Amygdala (tissue), 56 donors: ENCODE measurements around the gene C16orf74.

Source experiments
- DNase-seq, 56 donors: peaks; one replicate each; lab custom pipeline; 2025; lab: John Stamatoyannopoulos, UW

Gene C16orf74

DNA sequence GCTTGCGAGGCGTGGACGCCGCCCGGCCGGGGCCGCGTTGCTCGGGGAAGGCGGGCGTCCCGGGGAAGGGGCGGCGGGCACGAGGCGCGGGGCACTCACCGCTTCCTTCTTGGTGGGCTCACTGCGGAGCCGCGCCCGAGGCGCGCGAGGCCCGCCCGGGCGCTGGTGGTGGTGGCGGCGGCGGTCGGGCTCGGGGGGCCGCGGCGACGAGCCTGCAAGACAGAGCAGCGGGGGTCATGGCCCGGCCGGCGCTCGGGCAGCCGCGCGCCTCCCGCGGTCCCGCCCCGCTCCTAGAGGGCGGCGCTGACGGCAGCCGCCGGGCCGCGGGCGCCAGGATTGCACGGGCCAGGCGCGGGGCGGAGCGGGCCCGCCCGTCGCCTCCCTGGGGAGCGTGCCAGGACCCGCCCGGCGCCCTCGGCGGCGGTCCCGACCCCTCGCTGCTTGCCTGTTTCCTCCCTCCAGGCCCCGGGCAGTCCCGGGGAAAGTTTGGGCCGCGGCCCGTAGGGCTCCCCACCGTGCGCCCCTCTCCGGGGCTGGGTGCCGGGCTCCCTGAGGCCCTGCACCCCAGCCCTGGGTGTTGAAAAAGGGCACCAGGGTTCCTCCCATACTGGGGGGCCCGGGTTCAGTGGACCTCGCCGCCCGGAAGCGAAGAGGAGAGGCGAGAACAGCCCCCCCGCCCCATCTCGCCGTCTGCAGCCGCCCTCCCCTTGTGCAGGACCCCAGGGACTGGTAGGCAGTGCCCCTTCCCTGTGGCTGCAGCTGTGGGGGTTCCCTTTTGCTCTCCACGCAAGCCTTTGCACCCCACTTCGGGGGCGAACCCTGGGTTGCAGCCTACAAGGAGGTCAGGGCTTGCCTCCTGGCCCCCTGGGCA, at the start of gene C16orf74:
Gene C16orf74 (minus strand): TSS at position 270 of the 871 bp plus-strand sequence. CDS start 15,879 bp downstream, outside the sequence.
- DNase-seq: peak in 1 of 56 donors; percentile 22

DNA sequence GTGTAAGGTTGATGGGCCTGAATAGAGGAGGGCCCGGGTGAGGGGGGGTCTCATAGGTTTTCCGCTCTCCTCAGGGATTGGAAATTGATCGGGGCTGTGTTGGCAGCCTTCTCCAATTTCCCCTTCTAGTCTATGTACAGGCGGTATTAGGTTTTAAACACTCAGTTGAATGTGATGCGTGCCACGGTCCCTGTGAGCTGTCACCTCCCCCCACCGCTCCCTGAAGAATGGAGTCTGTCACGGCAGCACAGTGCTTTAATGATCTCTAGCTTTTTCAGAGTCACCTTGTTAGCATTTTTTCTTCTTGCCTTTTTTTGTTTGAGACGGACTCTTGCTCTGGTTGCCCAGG, 49.4 kb upstream of the C16orf74 start:
- no peak for DNase-seq

DNA sequence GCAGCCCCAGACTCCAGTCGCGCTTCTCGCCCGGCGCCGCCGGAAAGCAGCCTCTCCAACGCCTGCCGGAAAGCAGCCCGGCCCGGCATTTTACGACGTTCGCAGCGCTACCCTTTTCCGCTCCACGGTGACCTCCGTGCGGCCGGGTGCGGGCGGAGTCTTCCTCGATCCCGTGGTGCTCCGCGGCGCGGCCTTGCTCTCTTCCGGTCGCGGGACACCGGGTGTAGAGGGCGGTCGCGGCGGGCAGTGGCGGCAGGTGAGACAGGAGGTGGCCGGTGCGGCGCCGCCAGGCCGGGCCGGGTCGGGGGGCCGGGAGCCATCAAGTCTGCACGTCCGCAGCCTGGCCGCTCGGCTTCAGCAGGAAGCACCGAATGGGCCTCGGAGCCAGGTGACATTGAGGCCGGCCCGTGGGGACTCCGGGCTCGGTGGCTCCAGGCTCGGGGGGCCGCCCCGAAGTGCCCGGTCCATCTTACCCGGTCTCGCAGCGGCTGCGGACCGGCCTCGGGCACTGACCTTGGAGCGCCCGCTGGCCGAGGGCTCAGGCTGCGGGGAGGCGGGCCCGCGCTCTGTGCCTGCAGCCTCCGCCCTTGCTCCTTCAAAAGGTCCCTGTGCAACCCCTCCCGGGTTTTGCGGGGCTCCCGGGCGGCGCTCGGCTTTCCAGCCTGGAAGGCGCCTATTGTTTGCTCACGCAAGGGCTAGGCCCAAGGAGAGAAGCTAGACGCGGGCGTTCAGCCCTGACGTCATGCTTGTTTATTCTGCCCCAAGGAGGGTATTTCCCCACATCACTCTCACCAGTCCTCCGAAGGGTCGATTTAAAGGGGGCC, 48.8 kb upstream of the C16orf74 start, which contains the start of the genes COX4I1 and EMC8:
Gene COX4I1 (plus strand): TSS at position 199 of the 824 bp plus-strand sequence. CDS start 1,511 bp downstream, outside the sequence.
Gene EMC8 (minus strand): TSS at position 48 of the 824 bp plus-strand sequence. CDS start 249 bp downstream, outside the sequence.
- peak; percentile 55 to 96 (median 88) for DNase-seq

DNA sequence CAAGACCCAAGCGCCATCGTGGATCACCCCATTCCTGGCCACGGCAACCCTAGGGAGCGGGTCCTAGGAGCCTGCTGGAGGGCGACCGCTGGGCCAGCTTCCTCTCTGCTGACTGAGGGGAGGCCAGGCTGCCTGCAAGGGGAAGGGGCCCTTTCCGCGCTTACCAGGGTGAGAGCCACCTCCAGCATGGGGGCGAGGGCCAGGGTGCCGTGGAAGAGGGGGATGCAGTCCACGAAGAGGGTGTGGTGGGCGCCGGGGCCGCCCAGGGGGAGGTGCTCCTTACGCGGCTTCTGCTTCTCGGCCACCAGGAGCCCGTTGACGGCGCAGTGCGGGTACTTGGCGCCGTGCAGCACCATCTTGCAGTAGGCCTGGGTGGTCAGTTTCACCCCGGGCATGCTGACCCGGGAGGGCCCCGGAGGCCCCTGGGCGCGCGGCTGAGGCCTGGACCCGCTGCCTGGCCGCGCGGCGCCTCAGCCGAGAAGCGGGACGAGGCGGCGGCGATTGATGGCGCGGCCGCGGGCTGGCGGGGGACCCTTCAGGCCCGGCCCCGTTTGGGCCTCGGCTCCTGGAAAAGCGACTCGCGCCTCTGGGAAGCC, 48.1 kb upstream of the C16orf74 start:
- peak in 3 of 56 donors; percentile 26 to 45 (median 32) for DNase-seq

DNA sequence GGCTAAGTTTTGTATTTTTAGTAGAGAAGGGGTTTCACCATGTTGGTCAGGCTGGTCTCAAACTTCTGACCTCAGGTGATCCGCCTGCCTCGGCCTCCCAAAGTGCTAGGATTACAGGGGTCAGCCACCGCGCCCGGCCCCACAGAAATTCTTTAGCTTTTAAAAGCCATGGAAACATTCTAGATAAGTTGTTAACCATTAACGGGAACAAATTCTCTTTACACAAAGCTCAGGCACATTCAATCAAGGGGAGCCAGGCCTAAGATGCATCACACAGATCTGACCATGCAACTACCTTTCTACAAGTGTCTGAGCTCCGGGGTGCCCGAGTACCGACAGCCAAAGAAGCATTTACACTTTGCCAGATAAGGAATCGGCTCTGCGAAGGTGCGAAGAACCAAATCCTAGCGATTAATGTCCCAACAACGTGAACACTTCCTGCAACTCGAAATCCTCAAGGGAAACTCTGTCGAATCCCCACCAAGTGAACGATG, 47.4 kb upstream of the C16orf74 start:
- DNase-seq: no peak

DNA sequence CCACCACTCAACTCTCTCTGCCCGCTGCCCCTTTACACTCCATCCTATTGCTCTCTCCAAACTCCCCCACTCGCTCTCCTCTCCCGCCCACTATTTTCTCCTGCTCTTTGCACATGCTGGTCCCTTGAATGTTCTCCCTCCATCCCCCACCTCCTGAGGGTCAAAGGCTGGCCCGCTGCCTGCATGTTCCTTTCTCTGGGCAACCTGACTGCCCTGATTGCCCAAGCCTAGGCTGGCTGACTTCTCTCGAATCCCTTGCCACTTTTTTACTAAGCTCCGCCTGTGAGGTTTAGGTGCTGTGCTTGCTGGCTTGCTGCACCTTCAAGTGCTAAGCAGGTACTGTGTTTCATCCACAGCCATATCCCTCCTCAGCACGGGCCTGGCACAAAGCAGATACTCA, 45.7 kb upstream of the C16orf74 start:
- DNase-seq: no peak

DNA sequence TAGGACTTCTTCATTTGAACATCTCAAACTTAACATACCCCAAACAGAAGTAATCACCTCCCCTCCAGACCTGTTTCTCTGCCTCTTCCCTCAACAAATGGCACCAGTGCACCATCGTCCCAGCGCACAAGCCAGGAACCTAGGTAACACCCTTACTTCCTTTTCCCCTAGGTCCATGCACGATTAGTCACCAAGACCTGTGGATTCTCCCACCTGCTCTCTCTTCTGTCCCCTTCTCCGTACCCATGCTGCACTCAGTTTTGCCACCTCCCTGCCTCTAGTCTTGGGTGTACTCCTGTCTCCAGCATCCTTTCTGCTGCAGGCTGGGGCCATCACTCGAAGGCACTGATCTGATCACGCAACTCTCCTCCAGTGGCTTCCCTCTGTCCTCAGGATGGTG, 45.3 kb upstream of the C16orf74 start:
- DNase-seq: no peak

DNA sequence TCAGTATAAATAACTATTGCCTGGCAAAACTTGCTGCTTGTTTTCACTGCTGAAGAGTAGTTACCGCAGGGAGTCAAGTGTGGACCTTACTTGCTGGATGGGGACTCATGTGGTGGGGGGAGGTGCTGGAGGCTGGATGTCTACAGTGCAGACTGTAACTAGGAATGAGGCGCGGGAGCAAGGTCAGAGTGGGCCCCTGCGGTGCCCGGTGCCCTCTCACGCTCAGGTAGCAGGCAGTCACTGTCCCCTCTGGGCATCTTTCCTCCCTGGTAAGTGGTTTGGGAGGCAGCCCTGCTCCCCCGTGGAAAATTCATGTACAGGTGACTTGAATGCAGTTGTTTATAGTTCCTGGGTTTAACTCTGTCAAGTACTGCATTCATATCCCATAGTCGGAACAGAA, 43.8 kb upstream of the C16orf74 start:
- DNase-seq: no peak

DNA sequence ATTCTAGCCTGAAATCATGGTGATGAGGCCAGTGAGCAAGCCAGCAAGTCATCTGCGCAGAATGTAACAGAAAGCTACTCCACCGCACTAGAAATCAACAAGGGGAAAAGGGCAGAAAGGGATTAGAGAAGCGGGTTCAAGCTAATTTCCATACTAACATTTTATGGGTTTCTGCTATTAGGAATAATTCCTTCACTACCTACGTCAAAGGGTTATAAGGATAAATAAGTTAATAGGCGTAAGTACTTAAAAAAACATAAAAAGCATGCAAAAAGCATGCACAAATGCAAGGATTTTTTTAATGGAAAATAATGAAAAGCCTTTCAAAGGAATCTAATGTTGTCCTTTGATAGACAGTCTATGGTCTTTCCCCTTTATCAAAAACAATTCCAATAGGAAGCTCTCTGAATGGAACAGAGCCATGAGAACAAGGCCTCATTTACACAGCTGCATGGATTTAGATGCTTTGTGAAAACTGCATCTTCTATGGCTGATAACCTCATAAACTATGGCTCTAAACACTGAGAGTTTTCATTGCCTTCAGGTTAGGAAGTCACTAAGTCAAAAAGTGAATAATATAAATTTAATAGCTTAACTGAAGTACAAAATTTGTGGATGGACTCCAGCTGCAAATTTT, 42.9 kb upstream of the C16orf74 start:
- no peak for DNase-seq

DNA sequence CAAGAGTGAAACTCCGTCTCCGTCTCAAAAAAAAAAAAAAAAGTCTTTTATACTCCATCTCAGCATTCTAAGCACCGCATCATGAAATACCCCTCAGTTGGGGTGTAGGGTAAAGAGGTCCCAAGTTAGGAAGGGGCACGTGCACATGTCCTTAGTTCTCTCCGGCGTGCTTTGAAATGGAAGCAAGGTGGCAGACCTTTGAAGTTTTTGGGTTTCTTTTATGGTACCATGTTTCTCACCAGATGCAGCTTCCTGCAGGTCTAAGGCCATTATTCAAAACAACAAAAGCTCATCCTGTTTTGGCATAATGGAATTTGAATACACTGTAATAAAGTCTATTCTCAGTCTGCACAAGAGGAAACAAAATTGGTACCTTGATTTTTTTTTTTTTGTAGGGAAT, 38.9 kb upstream of the C16orf74 start:
- no peak for DNase-seq

DNA sequence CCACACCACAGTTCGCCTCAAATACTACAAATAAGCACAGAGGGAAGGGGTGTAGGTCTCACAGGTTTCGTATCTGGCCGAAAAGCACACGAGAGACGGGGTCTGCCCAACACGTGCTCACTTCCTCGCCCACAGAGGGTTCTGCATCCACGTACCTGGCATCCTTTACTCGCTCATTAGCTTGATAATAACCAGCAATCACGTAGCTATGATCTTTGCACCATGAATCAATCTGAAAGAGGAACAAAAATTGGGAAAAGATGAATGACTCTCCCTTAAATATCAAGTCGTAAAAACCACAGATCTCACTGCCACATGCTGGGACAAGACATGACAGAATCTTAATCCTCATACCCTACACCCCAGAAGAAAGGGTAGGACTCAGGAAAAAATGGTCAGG, 37.9 kb upstream of the C16orf74 start:
- no peak for DNase-seq

DNA sequence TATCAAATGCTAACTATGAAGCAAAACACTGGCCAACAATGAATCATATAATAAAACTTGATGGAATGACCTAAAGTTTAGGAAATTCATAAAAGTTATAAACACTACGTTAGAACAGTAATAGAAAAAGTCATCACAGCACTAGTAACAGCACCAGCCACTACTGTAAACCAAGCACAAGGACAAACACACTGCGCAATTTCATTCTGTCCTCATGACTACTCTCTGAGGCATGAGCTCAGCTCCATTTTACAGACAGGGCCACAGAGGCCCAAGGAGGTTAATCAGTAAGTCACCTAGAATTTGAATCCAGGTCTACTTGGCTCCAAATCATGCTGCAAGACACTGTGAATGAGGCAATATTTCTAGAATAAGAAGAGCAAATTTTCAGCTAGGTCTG, 35.0 kb upstream of the C16orf74 start:
- DNase-seq: no peak

DNA sequence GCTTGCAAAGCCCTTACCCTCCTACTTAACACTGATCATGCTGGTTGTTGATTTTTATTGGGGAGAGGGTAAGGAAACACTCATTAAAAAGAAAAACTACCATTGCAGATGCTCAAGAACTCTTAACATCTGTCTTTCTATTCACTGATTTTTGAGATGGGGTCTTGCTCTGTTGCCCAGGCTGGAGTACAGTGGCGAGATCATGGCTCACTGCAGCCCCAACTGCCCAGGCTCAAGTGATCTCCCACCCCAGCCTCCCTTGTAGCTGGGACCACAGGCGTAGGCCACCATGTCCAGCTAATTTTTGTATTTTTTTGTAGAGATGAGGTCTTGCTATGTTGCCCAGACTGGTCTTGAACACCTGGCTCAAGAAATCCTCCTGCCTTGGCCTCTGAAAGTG, 33.9 kb upstream of the C16orf74 start:
- no peak for DNase-seq

DNA sequence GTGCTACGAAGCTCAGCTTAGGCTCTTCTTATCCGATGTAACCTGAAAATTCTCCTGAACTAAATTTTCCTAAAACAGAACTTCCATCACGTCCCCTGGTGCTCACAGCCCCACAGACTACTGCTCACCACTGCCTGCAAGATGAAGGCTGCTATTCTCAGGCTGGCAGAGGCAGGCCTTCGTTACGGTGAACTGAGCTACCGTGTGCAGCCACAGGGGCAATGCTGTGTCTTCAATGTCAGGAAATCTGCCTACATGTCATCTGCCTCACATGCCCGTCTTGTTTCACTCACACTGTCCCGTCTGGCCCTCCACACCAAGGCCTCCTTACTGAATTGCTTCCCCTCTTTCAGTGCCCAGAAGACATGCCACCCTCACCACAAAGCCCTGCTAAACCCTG, 32.5 kb upstream of the C16orf74 start:
- DNase-seq: no peak

DNA sequence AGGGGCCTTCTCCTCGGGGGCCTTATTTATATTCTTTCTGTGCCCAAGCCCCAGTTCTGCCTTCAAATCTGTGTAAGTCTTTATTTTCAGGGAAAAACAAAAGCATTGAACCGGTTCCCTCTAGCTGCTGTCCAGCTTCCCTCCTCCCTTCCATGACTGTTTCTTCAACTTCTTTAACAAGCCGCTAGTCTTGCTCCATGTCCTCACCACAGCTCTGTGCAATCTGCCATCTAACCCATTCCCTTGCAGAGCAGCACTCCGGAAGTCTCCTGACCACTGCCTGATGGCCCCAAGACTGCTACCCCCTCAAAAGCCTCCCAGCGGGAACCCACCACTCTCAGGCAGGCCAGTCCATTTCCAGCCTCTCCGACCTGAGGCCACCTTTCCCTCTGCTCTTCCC, 31.6 kb upstream of the C16orf74 start:
- DNase-seq: no peak

DNA sequence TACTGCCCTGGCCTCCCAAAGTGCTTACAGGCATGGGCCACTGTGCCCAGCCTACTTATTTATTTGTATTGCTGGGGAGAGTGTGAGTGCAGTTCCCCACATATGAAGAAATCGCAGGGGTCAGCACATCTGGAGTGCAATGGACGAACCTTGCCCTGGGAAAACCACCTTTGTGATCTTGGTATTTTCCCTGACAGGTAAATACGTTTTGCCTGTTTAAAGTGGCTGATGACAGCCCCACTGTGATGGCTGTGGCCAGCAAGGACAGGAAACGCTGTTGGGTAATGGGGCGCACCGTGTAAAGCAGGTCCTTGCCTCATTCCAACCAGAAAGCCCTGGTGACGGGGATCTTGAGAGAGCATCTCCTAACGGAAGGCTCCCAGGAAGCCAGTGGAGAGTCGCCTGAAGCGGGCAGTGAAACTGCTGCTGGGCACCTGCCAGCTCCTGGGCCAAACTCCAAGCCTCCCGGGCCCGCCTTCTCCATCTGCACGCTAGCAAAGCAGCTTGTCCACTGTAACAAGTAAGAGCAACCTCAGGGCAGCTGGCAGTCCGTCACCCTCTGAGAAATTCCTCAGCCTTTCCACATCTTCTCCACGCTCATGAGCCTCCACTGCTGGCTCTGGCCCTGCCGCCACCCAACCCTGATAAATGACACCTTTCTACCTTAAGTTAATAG, 30.9 kb upstream of the C16orf74 start:
- DNase-seq: peak in 49 of 56 donors; percentile 9 to 81 (median 44)

DNA sequence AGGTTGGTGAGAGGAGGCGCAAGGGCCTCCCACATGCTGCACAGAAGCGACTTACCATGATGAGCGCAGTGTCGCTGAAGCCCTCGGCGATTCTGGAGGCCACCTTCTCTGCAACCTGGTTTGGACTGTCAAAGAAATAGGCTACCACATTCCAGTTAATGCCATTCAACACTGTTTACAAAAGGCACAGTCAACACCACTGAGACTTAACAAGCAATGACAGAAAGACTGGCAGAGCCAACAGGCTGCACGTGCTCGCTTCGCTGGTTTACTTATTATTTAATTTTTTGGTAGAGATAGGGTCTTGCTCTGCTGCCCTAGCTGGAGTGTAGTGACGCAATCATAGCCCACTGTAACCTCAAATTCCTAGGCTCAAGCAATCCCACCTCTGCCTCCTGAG, 30.3 kb upstream of the C16orf74 start:
- no peak for DNase-seq

DNA sequence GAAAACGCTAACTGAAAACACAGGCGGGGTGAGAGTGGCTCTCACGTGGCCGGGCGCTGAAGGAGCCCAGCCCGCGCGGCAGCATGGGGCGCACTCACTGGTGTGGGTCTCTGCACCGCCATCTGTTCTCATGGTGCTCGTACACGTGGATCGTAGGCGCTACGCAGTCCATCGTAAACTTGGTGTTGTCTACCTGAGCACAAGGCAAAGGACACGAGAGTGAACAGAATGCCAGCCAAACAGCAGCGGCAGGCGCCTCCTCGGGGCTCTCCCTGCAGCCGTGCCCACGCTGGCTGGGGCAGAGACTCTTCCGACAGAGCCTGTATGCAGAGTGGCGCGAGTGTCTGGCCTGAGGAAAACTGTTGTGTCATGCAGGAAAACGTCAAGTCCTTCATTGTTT, 29.4 kb upstream of the C16orf74 start:
- DNase-seq: no peak

DNA sequence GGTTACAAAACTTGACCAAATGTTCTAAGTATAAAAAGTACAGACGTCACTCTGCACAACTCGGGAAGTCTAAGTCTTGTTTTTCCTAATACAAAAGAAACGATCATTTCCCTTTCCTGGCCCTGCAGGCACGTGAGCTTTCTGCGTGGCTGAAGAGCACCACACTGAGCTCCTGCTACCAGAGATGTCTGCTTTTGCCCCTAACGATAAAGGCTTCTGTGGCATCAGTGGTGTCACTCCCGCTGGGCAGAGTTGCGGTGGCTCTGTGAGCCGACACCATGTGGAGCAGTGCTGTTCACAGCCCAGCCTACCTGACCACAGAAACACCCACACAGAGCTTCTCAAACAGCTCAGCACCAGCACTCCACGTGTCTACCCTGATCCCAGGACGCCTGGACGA, 28.0 kb upstream of the C16orf74 start:
- DNase-seq: no peak
